Natural killer cell (primary cell): Measurements from ENCODE around the gene TSPAN1. TPM values are rescaled to one million over a fixed set of nuclear protein-coding genes. Genes with fewer than 3 reads are reported as not detected.
"Not testable (repeated sequence)": the region's sequence is repeated elsewhere in the genome, so short reads cannot be mapped to it uniquely, and the experiment has no call there.

Experiments
- ATAC-seq, 3 donors: fragments of 150-1000 bp in 2 of 3; fragments of 200-7000 bp in 1 of 3; cut with Tn5 transposase; 1 replicate in 1 of 3; 2 replicates in 2 of 3; pipeline ENCODE4 v1.10.0; 2021; ENCODE audit warnings: mild to moderate bottlenecking in 2 of 3, moderate library complexity in 2 of 3
- DNase-seq, 2 donors: peaks; one replicate each; pipeline versions ENCODE4 v3.0.0 to v3.0.0-alpha.2; 2013 to 2021; ENCODE audit warnings: mixed read lengths in 1 of 2
- H3K27ac ChIP-seq: one replicate; pipeline ENCODE4 v1.5.1; 2013; ENCODE audit warnings: mild to moderate bottlenecking, low read length
- H3K27me3 ChIP-seq: one replicate; pipeline ENCODE4 v1.6.1; 2013; ENCODE audit warnings: low read length; ENCODE audit not compliant: control insufficient read depth, insufficient read depth
- H3K36me3 ChIP-seq: one replicate; pipeline ENCODE4 v1.6.1; 2013; ENCODE audit warnings: low read length; ENCODE audit not compliant: control insufficient read depth, insufficient read depth
- H3K4me1 ChIP-seq: one replicate; pipeline ENCODE4 v1.6.1; 2013; ENCODE audit warnings: low read length; ENCODE audit not compliant: control insufficient read depth, insufficient read depth
- H3K4me3 ChIP-seq: one replicate; pipeline ENCODE4 v1.5.1; 2013; ENCODE audit warnings: low read length
- H3K9me3 ChIP-seq: one replicate; pipeline ENCODE4 v1.6.1; 2013; ENCODE audit warnings: low read length; ENCODE audit not compliant: control insufficient read depth, insufficient read depth
- H3K27ac Mint-ChIP-seq, 2 donors: one replicate each; pipeline ENCODE4 v1.8.0; 2022; ENCODE audit warnings: mild to moderate bottlenecking in 2 of 2, mixed read lengths in 2 of 2, moderate library complexity in 1 of 2
- H3K27me3 Mint-ChIP-seq, 2 donors: one replicate each; pipeline ENCODE4 v1.8.0; 2022; ENCODE audit warnings: low read depth in 2 of 2, mixed read lengths in 2 of 2
- H3K36me3 Mint-ChIP-seq: one replicate; pipeline ENCODE4 v1.8.0; 2022; ENCODE audit warnings: mixed read lengths
- H3K4me1 Mint-ChIP-seq, 2 donors: one replicate each; pipeline ENCODE4 v1.8.0; 2022; ENCODE audit warnings: mixed read lengths in 2 of 2
- H3K4me3 Mint-ChIP-seq: one replicate; pipeline ENCODE4 v1.8.0; 2022; ENCODE audit warnings: mild to moderate bottlenecking, moderate library complexity, mixed read lengths
- H3K9me3 Mint-ChIP-seq, 2 donors: one replicate each; pipeline ENCODE4 v1.8.0; 2022; ENCODE audit warnings: mixed read lengths in 2 of 2
- WGBS: methylation state at CpG from one replicate; pipeline ENCODE4 v1.1.7; 2013; ENCODE audit warnings: missing lambda C conversion rate; ENCODE audit not compliant: insufficient coverage; 5-methylcytosine and 5-hydroxymethylcytosine counted together
- intact Hi-C: fragments of 100-400 bp; cut with micrococcal nuclease; formaldehyde crosslinking; loops from one replicate; pipeline ENCODE4 v1.14.2; 2022
- total RNA-seq, 4 donors: library from RNA; stranded (reverse); fragments of 120-200 nt in 1 of 4; gene quantifications; one replicate each; pipeline versions ENCODE4 v1.2.3 to v1.2.4, GENCODE V29; 2013 to 2022
- TF ChIP-seq, protein P1 (sequence below): fragments of 200-600 bp; IDR thresholded peaks from one replicate; pipeline ENCODE4 v1.8.0; 2022; ENCODE audit warnings: antibody characterized with exemption

Gene TSPAN1
- total RNA-seq, 3 donors from 2014 or later (not counting 1 experiment from before 2014, with no cell fraction given) = not detected

DNA sequence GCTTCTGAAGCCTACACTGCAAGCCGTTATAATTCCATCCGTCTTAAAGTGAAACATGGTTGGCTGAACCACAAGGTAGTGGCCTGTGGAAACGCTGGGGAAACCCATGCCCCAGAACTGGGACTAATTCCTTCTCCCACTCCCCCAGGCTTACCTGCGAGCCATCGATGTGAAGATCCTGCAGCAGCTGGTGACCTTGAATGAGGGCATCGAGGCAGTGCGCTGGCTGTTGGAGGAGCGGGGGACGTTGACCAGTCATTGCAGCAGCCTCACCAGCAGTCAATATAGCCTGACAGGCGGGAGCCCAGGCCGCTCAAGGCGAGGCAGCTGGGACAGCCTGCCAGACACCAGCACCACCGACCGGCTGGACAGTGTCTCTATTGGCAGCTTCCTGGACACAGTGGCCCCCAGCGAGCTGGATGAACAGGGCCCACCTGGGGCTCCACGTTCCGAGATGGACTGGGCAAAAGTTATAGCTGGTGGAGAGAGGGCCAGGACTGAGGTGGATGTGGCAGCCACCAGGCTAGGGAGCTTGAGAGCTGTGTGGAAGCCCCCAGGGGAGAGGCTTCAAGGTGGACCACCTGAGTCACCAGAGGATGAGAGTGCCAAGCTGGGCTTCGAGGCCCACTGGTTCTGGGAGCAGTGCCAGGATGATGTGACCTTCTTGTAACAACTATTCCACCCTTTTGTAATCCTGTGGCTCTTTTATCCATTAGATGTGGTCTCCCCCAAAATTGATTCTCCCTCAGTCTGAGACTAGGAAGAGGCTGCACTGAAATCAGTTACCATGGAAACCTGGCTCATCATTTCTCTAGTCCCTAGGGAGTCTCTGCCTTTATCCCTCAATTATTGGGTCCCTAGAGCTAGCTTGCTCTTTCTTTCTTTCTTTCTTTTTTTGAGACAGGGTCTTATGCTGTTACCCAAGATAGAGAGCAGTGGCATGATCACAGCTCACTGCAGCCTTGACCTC, 44.9 kb downstream of the TSPAN1 start:
- Histone ChIP-seq H3K27me3 (no peaks in the 10 kb centered on the region), H3K27ac (no peak overlapping the region), H3K36me3 (no peaks in the 10 kb centered on the region), H3K9me3 (no peaks in the 10 kb centered on the region), H3K4me3 (no peak overlapping the region), H3K4me1 (peaks cover 3% of the 10 kb centered on the region)
- 92% methylated on average over 18 of the region's 18 CpGs for WGBS
- Mint-ChIP-seq H3K4me1 (peaks cover 0 to 5% of the 10 kb centered on the region in 2 donors), H3K9me3 (no peaks in the 10 kb centered on the region), H3K4me3 (no peak overlapping the region), H3K36me3 (no peaks in the 10 kb centered on the region), H3K27me3 (no peaks in the 10 kb centered on the region), H3K27ac (no peak overlapping the region)
- DNase-seq (no peak), ATAC-seq (no peak)
- TF ChIP-seq, protein P1, sequence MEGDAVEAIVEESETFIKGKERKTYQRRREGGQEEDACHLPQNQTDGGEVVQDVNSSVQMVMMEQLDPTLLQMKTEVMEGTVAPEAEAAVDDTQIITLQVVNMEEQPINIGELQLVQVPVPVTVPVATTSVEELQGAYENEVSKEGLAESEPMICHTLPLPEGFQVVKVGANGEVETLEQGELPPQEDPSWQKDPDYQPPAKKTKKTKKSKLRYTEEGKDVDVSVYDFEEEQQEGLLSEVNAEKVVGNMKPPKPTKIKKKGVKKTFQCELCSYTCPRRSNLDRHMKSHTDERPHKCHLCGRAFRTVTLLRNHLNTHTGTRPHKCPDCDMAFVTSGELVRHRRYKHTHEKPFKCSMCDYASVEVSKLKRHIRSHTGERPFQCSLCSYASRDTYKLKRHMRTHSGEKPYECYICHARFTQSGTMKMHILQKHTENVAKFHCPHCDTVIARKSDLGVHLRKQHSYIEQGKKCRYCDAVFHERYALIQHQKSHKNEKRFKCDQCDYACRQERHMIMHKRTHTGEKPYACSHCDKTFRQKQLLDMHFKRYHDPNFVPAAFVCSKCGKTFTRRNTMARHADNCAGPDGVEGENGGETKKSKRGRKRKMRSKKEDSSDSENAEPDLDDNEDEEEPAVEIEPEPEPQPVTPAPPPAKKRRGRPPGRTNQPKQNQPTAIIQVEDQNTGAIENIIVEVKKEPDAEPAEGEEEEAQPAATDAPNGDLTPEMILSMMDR = no peak
- intact Hi-C loops = no loop called here

GRCh38 chr1:46220808-46221207, 45.9 kb downstream of the TSPAN1 start:
- ATAC-seq = no peak
- no peaks in the 10 kb centered on the region for H3K9me3 ChIP-seq
- intact Hi-C loops = no loop called here

GRCh38 chr1:46221749-46222148, 46.9 kb downstream of the TSPAN1 start:
- intact Hi-C loops = loop anchor here (2.0 kb wide), 1 partner anchor 43 kb away; no protein-coding TSS in a partner anchor
- Mint-ChIP-seq H3K9me3 (no peaks in the 10 kb centered on the region), H3K4me1 (peaks cover 0 to 5% of the 10 kb centered on the region in 2 donors)

More at GRCh38 chr1:46220808-46221207, 45.9 kb downstream of the TSPAN1 start:
- Histone ChIP-seq H3K4me1 (peaks cover 3% of the 10 kb centered on the region), H3K36me3 (no peaks in the 10 kb centered on the region), H3K4me3 (no peak overlapping the region), H3K27ac (no peak overlapping the region), H3K27me3 (no peaks in the 10 kb centered on the region)
- Mint-ChIP-seq H3K4me3 (no peak overlapping the region), H3K27ac (no peak overlapping the region), H3K36me3 (no peaks in the 10 kb centered on the region), H3K27me3 (no peaks in the 10 kb centered on the region), H3K4me1 (peaks cover 0 to 5% of the 10 kb centered on the region in 2 donors), H3K9me3 (no peaks in the 10 kb centered on the region)
- TF ChIP-seq, protein P1 = no peak
- WGBS = 90% methylated on average over 2 of the region's 3 CpGs
- no peak for DNase-seq

GRCh38 chr1:46223055-46223454, 48.2 kb downstream of the TSPAN1 start:
- not testable (repeated sequence) for H3K27me3 Mint-ChIP-seq, H3K4me3 ChIP-seq, H3K9me3 ChIP-seq, H3K4me3 Mint-ChIP-seq, DNase-seq, H3K36me3 ChIP-seq, H3K27ac ChIP-seq, H3K4me1 Mint-ChIP-seq, H3K9me3 Mint-ChIP-seq, H3K36me3 Mint-ChIP-seq, H3K27ac Mint-ChIP-seq, H3K4me1 ChIP-seq, H3K27me3 ChIP-seq
- peak in 1 of 3 donors; percentile 15 for ATAC-seq
- WGBS = 83% methylated on average over 11 of the region's 11 CpGs
- intact Hi-C loops = loop anchor here (1.0 to 2.0 kb wide), 2 partner anchors 44 to 186 kb away; no protein-coding TSS in a partner anchor

More at GRCh38 chr1:46221749-46222148, 46.9 kb downstream of the TSPAN1 start:
- WGBS = 83% methylated on average over 4 of the region's 4 CpGs
- DNase-seq = no peak
- no peaks in the 10 kb centered on the region for H3K27me3 Mint-ChIP-seq
- Histone ChIP-seq H3K4me1 (peaks cover 3% of the 10 kb centered on the region), H3K27me3 (no peaks in the 10 kb centered on the region), H3K27ac (no peak overlapping the region), H3K36me3 (no peaks in the 10 kb centered on the region), H3K9me3 (no peaks in the 10 kb centered on the region), H3K4me3 (no peak overlapping the region)
- H3K27ac Mint-ChIP-seq = no peak overlapping the region
- no peak for ATAC-seq
- TF ChIP-seq, protein P1 = no peak
- no peak overlapping the region for H3K4me3 Mint-ChIP-seq
- no peaks in the 10 kb centered on the region for H3K36me3 Mint-ChIP-seq
